Right renal pelvis (tissue), 4 donors: ENCODE measurements around the gene CDC42EP3. TPM values are rescaled to one million over a fixed set of nuclear protein-coding genes. Genes with fewer than 3 reads are reported as not detected.

Experiments used
- DNase-seq, 4 donors: peaks; one replicate each; pipeline ENCODE4 v3.0.0-alpha.2; 2013; ENCODE audit warnings: low read depth in 4 of 4, low spot score in 3 of 4, missing footprints in 1 of 4
- polyA plus RNA-seq, 4 donors: library from polyadenylated mRNA; unstranded; fragments of 120-200 nt; gene quantifications; one replicate each; pipeline ENCODE4 v1.2.1, GENCODE V29; 2013; ENCODE audit not compliant: insufficient read length in 4 of 4

The CDC42EP3 gene
- polyA plus RNA-seq, 4 donors: 50.7 to 59.8 (median 58.6) TPM

DNA sequence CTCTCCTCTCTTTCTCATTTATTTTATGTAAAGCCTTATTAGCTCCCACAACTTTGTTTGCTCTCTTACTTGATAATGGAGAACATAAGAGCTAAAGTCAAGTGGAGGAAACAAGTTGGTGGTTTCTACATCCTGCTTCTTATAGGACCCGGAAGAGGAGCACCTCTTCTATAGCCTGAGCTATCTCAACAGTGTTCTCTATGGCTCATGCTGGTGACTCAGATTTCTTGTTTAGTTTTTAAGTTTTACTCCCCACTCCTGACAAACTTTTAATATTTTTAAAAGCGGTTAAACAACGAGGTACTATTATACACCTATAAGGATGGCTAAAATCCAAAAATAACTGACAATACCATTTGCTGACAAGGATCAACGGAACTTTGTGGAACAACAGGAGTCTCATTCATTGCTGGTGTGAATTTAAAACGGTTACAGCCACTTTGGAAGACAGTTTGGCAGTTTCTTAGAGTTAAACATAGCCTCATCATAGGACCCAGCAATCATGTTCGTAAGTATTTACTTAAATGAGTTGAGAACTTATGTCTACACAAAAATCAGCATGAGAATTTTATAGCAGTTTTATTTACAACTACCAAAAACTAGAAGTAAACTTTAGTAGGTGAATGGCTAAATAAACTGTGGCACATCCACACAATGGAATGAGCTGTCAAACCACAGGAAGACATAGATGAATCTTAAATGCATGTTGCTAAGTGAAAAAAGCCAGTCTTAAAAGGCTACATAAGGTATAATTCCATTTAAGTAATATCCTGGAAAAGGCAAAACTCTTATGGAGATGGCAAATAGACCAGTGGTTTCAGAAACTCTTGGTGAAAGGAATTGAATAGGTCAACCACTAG lies 12.7 kb upstream of the CDC42EP3 start:
- DNase-seq: no peak

DNA sequence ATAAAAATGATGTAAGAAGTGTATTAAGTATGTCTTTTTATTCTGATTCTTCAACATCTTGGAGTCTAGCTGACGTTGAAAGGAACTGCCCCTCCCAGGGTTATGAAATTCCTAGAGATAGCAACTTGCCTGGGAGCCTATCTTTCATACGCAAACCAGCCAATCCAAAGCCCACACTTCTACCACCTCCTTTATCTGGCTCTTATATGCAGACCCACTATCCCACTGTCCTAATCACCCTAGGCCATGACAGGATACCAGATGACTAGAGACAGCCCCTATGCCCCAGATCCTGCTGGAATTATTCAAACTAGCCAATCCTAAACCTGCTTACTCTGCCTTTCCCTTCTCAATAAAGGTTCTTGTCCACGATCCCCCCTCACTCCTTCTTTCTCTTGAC lies 11.8 kb upstream of the CDC42EP3 start:
- DNase-seq: no peak

DNA sequence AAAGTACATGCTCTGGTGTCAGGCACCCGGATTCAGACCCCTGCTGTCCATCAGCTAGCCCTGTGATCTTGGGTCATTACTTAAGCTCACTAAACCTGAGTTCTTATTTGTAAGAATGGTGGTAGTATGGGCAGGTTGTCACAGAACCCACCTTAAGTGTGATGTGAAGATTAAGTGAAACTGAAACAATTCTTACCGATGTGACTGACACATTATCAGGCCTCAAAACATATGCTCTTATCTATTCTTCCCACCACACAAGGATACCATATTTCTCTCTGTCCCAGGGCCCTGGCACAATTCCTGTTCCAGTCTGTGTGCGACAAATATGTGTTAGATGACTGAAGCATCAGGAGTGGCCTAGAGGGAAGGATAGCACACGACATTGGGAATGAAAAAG lies 11.0 kb upstream of the CDC42EP3 start:
- DNase-seq: no peak

DNA sequence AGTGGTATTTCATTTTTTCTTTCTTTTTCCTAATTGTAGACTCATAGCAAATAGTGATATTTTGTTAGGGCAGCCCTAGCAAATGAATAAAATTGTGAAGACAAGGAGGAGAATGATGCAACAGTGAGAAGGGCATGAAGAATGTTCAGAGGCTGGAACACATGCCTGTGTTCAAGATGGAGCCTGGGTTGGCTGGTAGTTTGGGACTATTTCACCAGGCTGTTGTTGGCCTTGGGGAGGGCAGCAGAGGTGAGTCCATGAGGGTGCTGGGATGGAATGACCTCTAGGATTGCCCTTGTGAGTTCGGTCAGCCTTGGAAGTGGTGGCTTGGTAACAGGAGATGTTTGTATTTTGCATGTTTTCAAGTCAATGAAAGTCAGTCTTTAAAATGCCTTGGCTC lies 10.1 kb upstream of the CDC42EP3 start:
- no peak for DNase-seq

DNA sequence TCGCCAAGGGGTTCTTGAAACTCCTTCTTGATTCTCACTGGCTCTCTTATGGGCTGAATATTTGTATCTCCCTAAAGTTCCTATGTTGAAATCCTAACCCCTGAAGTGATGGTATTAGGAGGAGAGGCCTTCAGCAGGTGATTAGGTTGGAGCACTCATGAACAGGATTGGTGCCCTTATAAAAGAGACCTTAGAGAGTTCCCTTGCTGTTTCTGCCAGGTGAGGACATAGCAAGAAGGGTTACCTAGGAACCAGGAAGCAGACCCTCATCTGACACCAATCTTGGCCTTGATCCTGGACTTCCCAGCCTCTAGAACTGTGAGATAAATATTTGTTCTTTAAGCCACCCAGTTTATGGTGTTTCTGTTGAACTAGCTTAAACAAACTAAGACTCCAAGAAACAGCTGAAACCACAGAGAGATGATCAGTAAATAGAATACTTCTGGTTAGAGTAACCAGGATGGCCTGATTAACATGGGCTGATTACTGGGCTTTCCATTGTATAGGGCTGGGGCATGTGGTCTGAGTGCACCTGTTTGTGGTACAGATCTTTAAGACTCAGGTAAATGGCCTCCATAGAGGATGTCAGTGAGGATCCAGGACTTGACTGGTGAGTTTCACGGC lies 7.7 kb upstream of the CDC42EP3 start:
- no peak for DNase-seq

DNA sequence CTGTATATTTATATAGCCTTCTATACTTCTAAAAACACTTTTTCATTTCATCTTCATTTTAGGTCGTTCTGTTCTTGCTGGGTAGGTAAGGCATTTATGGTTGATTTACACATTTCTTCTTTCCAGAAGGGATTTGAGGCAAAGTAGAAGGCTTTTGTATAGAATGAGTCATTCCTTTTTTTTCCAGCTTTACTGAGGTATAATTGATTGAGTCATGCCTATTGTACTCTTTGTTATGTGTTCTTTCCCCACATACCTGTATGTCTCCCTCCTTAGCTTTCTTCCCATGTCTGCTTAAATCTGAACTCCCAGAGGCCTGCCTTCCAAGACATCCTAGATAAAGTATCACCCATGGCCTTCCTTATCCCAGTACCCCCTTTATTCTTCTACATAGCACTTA lies 4.8 kb upstream of the CDC42EP3 start:
- no peak for DNase-seq

DNA sequence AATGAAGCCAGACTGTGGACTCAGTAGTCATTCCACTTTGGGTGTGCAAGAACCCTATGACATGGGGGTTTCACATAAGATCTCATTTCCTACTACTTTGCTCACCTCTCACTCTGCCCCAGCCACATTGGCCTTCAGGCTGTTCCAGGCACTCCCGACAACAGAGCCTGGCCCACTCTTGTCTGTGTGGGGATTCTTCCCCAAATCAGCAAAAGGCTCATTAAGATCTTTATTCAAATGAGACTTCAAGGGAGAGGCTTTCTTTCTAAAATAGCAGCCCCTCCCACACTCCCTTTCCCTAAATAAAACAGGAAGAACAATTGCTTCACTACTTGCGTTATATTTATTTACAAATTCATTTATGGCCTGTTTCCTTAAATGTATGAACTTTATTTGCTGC lies 3.5 kb upstream of the CDC42EP3 start:
- DNase-seq: no peak

DNA sequence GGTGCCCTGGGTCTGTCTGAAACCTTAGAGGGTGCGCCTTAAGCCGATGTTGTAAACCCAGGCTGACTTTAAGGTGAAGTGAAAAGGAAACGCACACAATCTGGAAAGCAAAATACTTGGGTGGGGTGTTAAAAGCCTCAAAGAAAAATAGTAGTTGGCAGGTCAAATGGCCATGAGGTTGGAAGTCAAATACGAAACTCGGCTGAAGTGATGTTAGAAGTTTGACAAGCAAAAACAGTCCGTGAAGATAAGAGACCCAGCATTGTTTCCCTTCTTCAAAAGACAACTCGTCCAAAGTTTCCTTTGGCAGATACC lies 1.4 kb upstream of the CDC42EP3 start:
- no peak for DNase-seq

DNA sequence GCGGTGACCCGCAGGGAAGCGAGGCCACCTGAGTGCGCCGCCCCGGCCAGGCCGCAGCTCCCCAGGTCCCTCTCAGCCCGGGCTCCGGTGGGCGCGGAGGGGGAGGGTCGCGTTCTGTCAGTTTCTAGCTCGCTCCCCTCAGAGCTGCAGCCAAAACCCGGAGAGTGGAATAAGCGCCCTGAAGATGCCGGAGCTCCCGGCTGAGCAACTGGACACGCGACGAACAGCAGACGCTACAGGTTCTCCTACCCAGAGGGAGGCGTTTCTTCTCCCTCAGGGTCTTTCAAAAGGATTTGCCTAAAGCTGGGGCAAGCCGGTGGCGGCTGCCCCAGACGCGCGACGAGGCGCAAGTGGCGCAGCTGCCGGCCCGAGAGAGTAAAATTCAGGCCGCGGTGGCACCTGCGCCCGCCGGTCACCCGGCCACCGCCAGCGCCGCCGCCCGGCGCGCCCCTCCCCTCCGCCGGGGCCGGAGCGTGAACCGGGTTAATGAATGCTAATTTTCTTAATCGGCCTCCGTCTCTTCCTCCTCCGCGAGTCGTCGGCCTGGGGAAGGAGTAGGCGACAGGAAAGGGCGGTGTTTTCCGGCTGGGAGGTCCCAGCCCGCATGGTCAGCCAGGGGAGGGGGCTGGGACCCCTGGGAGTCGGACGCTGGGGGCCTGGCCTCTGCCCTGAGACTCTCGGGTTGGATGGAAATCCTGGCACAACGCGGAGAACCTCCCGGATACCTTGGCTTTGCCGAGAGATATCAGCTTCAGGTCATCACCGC lies 845 bp upstream of the CDC42EP3 start:
- peak; percentile 89 to 91 (median 90) for DNase-seq

DNA sequence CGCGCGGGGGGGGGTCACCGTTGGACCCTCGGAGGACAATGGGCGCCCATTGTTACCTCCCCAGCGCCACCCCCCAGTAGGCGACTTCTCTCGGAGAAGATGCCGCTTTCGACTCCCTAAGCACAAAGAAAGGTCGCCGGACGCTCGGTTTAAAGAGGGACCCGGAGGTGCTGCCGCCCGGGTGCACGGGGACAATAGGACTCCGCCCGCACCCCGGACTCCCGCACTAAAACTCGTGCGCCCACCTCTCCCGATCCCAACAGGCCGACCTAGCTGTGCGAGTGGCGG lies 318 bp upstream of the CDC42EP3 start:
- DNase-seq: peak in 1 of 4 donors; percentile 53

DNA sequence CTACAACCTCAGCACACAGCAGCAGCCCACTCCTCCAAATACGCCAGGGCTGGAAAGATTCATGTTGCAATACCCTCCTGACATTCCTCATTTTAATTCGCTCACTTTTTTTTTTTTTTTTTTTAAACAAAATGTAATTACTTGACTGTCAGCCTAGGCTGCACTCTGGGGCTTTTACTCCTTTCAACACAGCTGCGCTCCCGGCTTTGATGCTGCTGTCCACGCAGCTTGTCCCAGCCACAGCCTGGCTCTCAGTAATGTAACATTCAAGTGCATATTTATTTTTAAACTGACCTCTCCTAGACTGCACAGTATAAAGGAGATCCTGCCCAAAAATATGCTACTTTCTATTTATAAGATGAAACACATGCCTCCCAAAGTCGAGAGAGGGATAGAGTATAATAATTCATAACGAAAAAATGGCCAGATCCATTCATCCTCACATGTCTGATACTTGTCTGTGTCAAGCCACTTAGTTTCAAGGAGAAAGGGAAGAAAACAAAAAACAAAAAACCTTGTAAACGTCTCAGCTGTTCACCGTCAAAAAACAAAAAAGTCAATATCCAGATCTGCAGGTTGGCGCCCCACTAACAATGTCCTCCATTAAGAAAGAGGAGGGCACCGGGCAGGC lies 949 bp downstream of the CDC42EP3 start:
- DNase-seq: no peak

DNA sequence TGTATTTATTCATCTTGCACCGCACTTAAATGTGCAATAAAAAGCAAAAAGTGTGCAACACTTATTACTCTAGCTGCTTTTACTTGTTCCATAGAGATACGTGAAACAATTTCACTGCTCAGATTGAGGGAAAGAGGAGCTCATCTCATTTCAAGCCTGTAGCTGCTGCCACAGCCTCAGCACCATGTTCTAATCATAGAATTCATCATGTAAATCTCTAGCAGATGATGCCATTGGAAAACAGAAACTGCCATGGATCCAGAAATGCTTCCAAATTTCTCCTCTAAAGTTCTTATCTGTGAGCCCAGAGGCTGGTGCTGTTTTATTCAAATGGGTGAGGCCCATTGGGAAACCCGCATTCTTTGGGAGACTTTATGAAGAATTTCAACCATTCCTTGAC lies 2.0 kb downstream of the CDC42EP3 start:
- no peak for DNase-seq

DNA sequence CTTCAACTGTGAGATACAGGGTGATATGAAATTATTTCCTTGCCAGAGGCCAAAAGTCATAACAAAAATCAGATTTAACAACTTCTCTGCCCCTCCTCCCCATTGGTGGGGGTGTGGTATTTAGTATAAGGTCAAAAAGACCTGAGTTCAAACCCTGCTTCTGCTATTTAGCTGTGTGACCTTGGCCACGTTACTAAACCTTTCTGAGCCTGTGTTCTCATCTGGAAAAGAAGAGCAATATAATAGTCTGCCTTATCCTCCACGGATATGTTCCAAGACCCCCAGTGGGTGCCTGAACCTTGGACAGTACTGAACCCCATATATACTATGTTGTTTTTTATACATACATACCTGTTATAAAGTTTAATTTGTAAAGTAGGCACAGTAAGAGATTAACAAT lies 3.7 kb downstream of the CDC42EP3 start:
- no peak for DNase-seq

DNA sequence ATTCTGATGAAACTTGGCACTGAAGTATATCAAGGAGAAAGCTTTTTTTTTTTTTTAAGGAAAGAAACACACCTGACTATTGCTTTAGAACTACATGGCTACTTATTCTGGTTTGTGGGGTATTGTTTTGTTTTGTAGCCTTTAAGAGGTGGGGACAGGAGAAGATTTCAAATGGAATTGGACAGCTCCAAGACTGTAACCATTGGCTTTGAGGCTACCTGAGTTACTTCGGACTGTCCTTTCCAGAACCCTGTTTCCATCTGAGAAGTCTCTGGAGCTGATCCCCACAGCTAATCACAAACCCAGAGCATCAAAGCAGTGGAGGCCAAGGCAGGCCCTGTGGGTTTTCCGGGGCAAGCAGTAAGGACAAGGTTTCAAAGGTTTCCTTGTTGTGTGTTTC lies 4.7 kb downstream of the CDC42EP3 start:
- no peak for DNase-seq

DNA sequence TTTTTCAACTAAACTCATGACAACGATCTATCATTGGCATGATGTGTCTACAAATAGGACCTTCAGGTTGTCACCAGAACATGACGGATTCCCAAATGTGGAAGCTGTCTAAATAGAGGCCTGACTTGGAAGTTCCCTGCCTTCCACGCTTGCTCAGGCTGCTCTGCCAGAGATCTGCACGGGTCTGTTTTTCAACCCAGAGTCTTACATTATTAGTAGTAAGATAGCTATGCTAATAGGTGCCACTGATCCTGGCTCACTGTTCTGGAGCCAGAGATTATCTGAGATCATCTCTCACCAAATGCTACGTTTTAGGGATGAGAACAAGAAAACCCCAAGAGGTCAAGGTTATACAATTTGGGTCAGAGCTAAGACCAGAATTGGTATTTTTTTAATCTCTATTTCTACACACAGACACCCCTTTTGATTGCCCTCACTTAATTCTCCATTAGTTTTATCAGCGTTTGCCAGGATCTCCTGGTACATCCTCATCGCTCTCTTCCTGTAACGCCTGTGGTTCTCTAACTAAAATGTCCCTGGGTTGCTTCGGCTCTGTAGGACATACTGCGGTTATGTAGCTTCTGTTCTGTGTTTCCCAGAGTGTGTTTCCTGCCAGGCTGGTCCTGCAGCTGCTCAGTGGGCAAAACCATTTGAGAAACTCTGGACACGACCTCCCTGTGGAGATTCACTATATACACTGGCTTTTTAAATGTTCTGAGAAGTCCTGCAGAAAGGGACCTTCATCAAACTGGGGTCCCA lies 5.7 kb downstream of the CDC42EP3 start:
- DNase-seq: no peak

DNA sequence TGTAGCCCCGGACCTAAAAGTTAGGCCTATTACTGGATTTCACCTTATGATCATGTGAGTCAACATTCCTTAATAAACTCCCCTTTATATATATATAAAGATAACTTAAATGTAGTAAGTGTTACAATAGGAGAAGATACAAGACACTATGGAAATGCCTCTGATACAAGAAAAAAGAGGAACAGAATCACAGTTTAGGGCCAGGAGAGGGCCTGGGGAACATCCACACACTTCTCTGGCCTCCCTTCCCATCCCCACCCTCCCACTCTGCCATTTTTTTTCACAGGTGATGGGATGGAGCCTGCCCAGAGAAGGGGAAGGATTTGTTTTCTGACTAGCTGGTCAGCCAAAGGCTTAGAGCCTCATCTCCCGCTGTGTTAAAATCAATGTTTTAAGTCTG lies 6.4 kb downstream of the CDC42EP3 start:
- DNase-seq: no peak

DNA sequence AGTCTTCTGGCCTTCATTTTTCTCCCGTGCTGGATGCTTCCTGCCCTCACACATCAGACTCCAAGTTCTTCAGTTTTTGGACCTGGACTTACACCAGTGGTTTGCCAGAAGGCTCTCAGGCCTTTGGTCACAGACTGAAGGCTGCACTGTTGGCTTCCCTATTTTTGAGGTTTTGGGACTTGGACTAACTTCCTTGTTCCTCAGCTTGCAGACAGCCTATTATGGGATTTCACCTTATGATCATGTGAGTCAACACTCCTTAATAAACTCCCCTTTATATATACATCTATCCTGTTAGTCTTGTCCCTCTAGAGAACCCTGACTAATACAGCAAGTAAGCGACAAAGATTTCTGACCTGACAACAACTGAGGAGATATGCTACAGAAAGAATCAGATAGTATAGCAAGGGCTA lies 7.2 kb downstream of the CDC42EP3 start:
- DNase-seq: no peak

DNA sequence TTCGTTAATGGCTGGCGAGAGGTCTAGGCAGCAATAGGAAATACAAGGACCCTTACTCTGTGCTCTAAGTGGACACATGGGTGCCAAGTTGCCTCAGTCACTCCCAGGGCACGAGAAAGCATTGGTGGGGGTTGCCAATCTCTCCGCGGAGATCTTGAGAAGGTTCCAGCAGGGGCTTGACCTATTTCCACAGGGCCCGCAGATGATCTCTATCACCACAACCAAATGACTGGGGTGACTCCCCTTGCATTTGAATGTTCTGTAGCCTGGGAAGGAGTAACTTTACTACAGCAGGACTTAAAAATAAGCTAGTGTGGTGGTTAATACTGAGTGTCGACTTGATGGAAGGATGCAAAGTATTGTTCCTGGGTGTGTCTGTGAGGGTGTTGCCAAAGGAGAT lies 8.1 kb downstream of the CDC42EP3 start:
- no peak for DNase-seq

DNA sequence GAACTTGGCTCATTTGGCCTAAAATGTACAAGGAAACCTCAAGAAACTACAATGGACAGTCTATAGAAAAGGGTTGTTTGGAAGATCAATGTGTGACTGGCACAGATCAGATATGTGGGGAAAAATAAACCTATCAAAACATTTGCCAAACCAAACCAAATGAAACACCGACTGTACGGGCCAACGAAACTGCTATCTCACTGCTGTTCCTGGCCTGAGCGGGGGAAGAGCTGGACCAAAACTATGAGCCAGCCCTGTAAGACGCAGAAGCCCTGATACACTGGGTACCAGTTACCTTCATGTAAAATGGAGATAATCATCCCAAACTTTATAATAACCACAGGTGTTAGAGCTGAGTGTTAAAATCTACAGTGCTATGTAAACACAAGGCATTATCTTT lies 11.7 kb downstream of the CDC42EP3 start:
- DNase-seq: no peak

DNA sequence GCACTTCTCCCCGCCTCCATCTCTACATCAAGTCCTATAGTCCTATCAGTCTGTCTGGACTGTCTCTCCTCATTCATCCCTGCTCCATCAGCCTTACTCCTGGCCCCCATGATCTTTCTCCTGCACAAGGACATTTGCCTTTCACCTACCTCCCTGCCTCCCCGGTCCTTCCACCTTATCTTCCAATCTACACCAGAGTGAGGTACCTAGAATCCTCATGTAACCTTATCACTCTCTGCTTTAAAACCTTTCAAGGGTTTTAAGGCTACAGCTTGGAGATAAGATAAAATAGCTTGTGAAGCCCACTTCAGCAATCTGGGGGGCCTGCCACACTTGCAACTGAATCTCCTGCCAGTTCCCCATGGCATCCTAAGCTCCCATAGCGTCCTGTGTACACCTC lies 12.8 kb downstream of the CDC42EP3 start:
- no peak for DNase-seq

DNA sequence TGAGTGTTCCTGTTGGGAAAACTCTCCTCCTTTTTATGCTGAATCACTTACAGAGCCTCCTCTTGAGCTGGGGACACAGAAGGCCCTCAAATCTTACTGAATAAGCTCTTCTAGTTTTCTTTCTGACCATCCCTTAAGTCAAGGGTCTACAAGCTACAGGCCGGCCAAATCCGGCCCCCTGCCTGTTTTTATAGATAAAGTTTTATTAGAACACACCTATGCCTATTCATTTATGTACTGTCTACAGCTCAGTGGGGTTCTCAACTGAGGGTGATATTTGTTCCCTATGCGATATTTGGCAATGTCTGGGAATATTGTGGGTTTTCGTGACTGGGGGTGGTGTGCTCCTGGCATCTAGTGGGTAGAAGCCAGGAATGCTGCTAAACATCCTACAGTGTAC lies 14.0 kb downstream of the CDC42EP3 start:
- DNase-seq: no peak
